SU-DHL-6 (cell line): ENCODE data around the gene HIBADH.

Source experiments
- H2AFZ ChIP-seq: fragments of 200-600 bp; sonication (generic); 2 replicates; pipeline ENCODE4 v1.6.1; 2014; ENCODE audit warnings: low read depth, mild to moderate bottlenecking, moderate library complexity, mixed read lengths, antibody characterized with exemption, low read length; ENCODE audit not compliant: severe bottlenecking
- H3F3A ChIP-seq: fragments of 200-600 bp; shearing (Covaris generic); 2 replicates; pipeline ENCODE4 v1.6.0; 2016; ENCODE audit warnings: antibody characterized with exemption, mild to moderate bottlenecking; ENCODE audit not compliant: insufficient read depth
- H3K27ac ChIP-seq: fragments of 200-600 bp; sonication (generic); 2 replicates; pipeline ENCODE4 v1.5.1; 2016; ENCODE audit warnings: low read depth, mild to moderate bottlenecking, low read length, moderate library complexity, mixed read lengths
- H3K27me3 ChIP-seq: fragments of 200-600 bp; sonication (generic), shearing (Covaris generic); 2 replicates; pipeline ENCODE4 v1.6.0; 2014; ENCODE audit warnings: mild to moderate bottlenecking, low read length
- H3K36me3 ChIP-seq: fragments of 200-600 bp; sonication (generic); 2 replicates; pipeline ENCODE4 v1.6.1; 2014; ENCODE audit warnings: mild to moderate bottlenecking, low read length, mixed read lengths
- H3K4me2 ChIP-seq: fragments of 300-600, 200-600 bp; shearing (Covaris generic), sonication (generic); 2 replicates; pipeline ENCODE4 v1.6.0; 2014; ENCODE audit warnings: low read length, low read depth, mild to moderate bottlenecking; ENCODE audit not compliant: poor library complexity, severe bottlenecking
- H3K4me3 ChIP-seq: fragments of 200-600 bp; sonication (generic); 2 replicates; pipeline ENCODE4 v1.5.1; 2014; ENCODE audit warnings: antibody characterized with exemption, low read length, mild to moderate bottlenecking, mixed read lengths; ENCODE audit not compliant: insufficient read depth, poor library complexity, severe bottlenecking
- H3K79me2 ChIP-seq: fragments of 200-600 bp; sonication (generic); 2 replicates; pipeline ENCODE4 v1.6.1; 2014; ENCODE audit warnings: mild to moderate bottlenecking, low read length, moderate library complexity; ENCODE audit not compliant: insufficient read depth
- H3K9ac ChIP-seq: fragments of 200-600 bp; sonication (generic); 2 replicates; pipeline ENCODE4 v1.7.0; 2014; ENCODE audit warnings: mild to moderate bottlenecking, low read length
- H3K9me2 ChIP-seq: fragments of 200-600 bp; sonication (generic); replicated peaks from 2 replicates; pipeline ENCODE4 v1.6.1; 2014; ENCODE audit warnings: low read length; ENCODE audit not compliant: insufficient read depth
- H3K9me3 ChIP-seq: fragments of 200-600 bp; sonication (generic); 2 replicates; pipeline ENCODE4 v1.6.1; 2014; ENCODE audit warnings: low read length, mixed read lengths; ENCODE audit not compliant: insufficient read depth
- H4K20me1 ChIP-seq: fragments of 200-600 bp; sonication (generic); 2 replicates; pipeline ENCODE4 v1.6.1; 2014; ENCODE audit warnings: low read depth, mild to moderate bottlenecking, antibody characterized with exemption, low read length, moderate library complexity, mixed read lengths
- CTCF ChIP-seq: fragments of 200-600 bp; sonication (generic); IDR thresholded peaks from one replicate; pipeline ENCODE4 v1.5.1; 2017; ENCODE audit warnings: antibody characterized with exemption, mild to moderate bottlenecking, low read length, moderate library complexity; ENCODE audit not compliant: insufficient read depth, poor library complexity, severe bottlenecking
- EZH2phosphoT487 ChIP-seq: fragments of 200-600 bp; sonication (generic), shearing (Covaris generic); conservative IDR thresholded peaks from 2 replicates; pipeline ENCODE4 v1.6.1; 2018; ENCODE audit warnings: mild to moderate bottlenecking, antibody characterized with exemption, low read length, moderate library complexity, mixed read lengths

The HIBADH gene

GRCh38 chr7:27590416-27590815 is 72.3 kb downstream of the HIBADH start:
- Histone ChIP-seq H3K4me2 (no peak overlapping the region), H3K79me2 (no peaks in the 10 kb centered on the region), H3K9me3 (no peaks in the 10 kb centered on the region), H4K20me1 (no peaks in the 10 kb centered on the region), H3F3A (peaks cover 9% of the 10 kb centered on the region; the same call in 1 of the 2 replicates), H2AFZ (no peak overlapping the region), H3K9ac (no peak overlapping the region), H3K4me3 (no peak overlapping the region), H3K27me3 (no peaks in the 10 kb centered on the region), H3K9me2 (no peaks in the 10 kb centered on the region), H3K27ac (no peak overlapping the region), H3K36me3 (no peaks in the 10 kb centered on the region)
- TF ChIP-seq EZH2phosphoT487 (no peak), CTCF (no peak)

GRCh38 chr7:27587429-27587828 is 75.3 kb downstream of the HIBADH start:
- Histone ChIP-seq H3K4me2 (peak overlapping the region; percentile 43), H3K9me3 (no peaks in the 10 kb centered on the region)

GRCh38 chr7:27586825-27587224 is 75.9 kb downstream of the HIBADH start:
- Histone ChIP-seq H3K27me3 (no peaks in the 10 kb centered on the region), H3F3A (peaks cover 9% of the 10 kb centered on the region; the same call in 1 of the 2 replicates), H4K20me1 (no peaks in the 10 kb centered on the region), H3K27ac (peak overlapping the region; percentile 10; the same call in 1 of the 2 replicates), H3K79me2 (no peaks in the 10 kb centered on the region), H3K4me2 (peak overlapping the region; percentile 43), H3K36me3 (peaks cover 3% of the 10 kb centered on the region; the same call in 1 of the 2 replicates), H3K9me3 (no peaks in the 10 kb centered on the region), H3K9me2 (no peaks in the 10 kb centered on the region), H3K4me3 (no peak overlapping the region), H3K9ac (no peak overlapping the region), H2AFZ (no peak overlapping the region)
- no peak for TF ChIP-seq CTCF
- no peak for TF ChIP-seq EZH2phosphoT487

More at GRCh38 chr7:27587429-27587828, 75.3 kb downstream of the HIBADH start:
- no peaks in the 10 kb centered on the region for H3K9me2 ChIP-seq
- no peaks in the 10 kb centered on the region for H4K20me1 ChIP-seq
- H3K4me3 ChIP-seq: no peak overlapping the region
- H3K27ac ChIP-seq: peak overlapping the region; percentile 10; the same call in 1 of the 2 replicates
- no peak overlapping the region for H3K9ac ChIP-seq
- peaks cover 9% of the 10 kb centered on the region; the same call in 1 of the 2 replicates for H3F3A ChIP-seq
- H2AFZ ChIP-seq: no peak overlapping the region
- no peak for TF ChIP-seq EZH2phosphoT487
- TF ChIP-seq CTCF: no peak
- H3K36me3 ChIP-seq: peaks cover 3% of the 10 kb centered on the region; the same call in 1 of the 2 replicates
- no peaks in the 10 kb centered on the region for H3K27me3 ChIP-seq
- H3K79me2 ChIP-seq: no peaks in the 10 kb centered on the region
